Skeletal muscle tissue (tissue), 2 donors: Measurements from ENCODE around the gene CISD3. TPM values are rescaled to one million over a fixed set of nuclear protein-coding genes. Genes with fewer than 3 reads are reported as not detected.

ENCODE experiments used
- small RNA-seq: library from RNA; depleted of rRNA; stranded (forward); fragments of <200 nt; gene quantifications from one replicate; pipeline ENCODE3, GENCODE V24; 2014
- total RNA-seq: library from RNA; depleted of rRNA; stranded (reverse); fragments of >200 nt; gene quantifications from one replicate; pipeline ENCODE4 v1.2.3, GENCODE V29; 2014

CISD3 gene
- total RNA-seq, 1 donor from 2014 or later = 3.1 TPM

Small RNA genes lying within 50 kb of the gene (small RNA-seq; reads per million reads assigned to genes)
- gene MIR4726 (not detected), gene MIR4734 (not detected), gene RNA5SP440 (0.46 reads per million, percentile 58 among the genes with 10 or more reads in this experiment), gene RNU6-866P (not detected)

Other genes with a start within 250 kb of the CISD3 start
- gene SRCIN1, start 124.4 kb upstream of the CISD3 start, total RNA-seq = 0.52 TPM
- gene EPOP, start 55.4 kb upstream of the CISD3 start, total RNA-seq = 0.52 TPM
- gene MLLT6, start 25.1 kb upstream of the CISD3 start, total RNA-seq = 16.2 TPM
- gene PCGF2, start 18.0 kb downstream of the CISD3 start, total RNA-seq = 3.1 TPM
- 156 TPM for gene PSMB3, start 22.4 kb downstream of the CISD3 start, total RNA-seq
- 37.6 TPM for gene PIP4K2B, start 69.2 kb downstream of the CISD3 start, total RNA-seq
- 12.0 TPM for gene CWC25, start 95.0 kb downstream of the CISD3 start, total RNA-seq
- 2,779 TPM for gene RPL23, start 123.4 kb downstream of the CISD3 start, total RNA-seq
- gene LASP1, start 139.7 kb downstream of the CISD3 start, total RNA-seq = 37.1 TPM
- not detected for gene FBXO47, start 237.1 kb downstream of the CISD3 start, total RNA-seq